GM21717 (cell line): ENCODE data around the gene USP28.
"Not testable (repeated sequence)": the region's sequence is repeated elsewhere in the genome, so short reads cannot be mapped to it uniquely, and the experiment has no call there.

Experiments
- ATAC-seq: cut with Tn5 transposase; IDR thresholded peaks from one replicate; pipeline ENCODE4 v1.9.1; 2021; ENCODE audit warnings: mild to moderate bottlenecking, moderate library complexity; ENCODE audit not compliant: unreplicated experiment

The USP28 gene

GRCh38 chr11:113838005-113838404 is 37.4 kb downstream of the USP28 start:
- ATAC-seq: no peak

GRCh38 chr11:113835306-113835705 is 40.1 kb downstream of the USP28 start:
- ATAC-seq: no peak

GRCh38 chr11:113833151-113833550 is 42.2 kb downstream of the USP28 start:
- ATAC-seq: no peak

- ATAC-seq: peak; percentile 96
Measured at GRCh38 chr11:113831314-113831713, 44.1 kb downstream of the USP28 start.

GRCh38 chr11:113829751-113830150 is 45.6 kb downstream of the USP28 start:
- no peak for ATAC-seq

GRCh38 chr11:113828191-113828590 is 47.2 kb downstream of the USP28 start:
- no peak for ATAC-seq

- no peak for ATAC-seq
Measured at GRCh38 chr11:113827477-113827876, 47.9 kb downstream of the USP28 start.

- no peak for ATAC-seq
Measured at GRCh38 chr11:113818426-113818825, 56.9 kb downstream of the USP28 start.

- ATAC-seq: no peak
Measured at GRCh38 chr11:113817626-113818025, 57.7 kb downstream of the USP28 start.

GRCh38 chr11:113817162-113817561 is 58.2 kb downstream of the USP28 start:
- no peak for ATAC-seq

- no peak for ATAC-seq
Measured at GRCh38 chr11:113814181-113814580, 61.2 kb downstream of the USP28 start.

GRCh38 chr11:113808931-113809330 is 66.4 kb downstream of the USP28 start:
- ATAC-seq: no peak

GRCh38 chr11:113806406-113806805 is 69.0 kb downstream of the USP28 start:
- ATAC-seq: no peak

GRCh38 chr11:113805640-113806039 is 69.7 kb downstream of the USP28 start:
- ATAC-seq: no peak

GRCh38 chr11:113802621-113803020 is 72.8 kb downstream of the USP28 start:
- no peak for ATAC-seq

GRCh38 chr11:113796663-113797259 is 78.6 kb downstream of the USP28 start:
- ATAC-seq: peak; percentile 72

GRCh38 chr11:113789675-113790320 is 85.6 kb downstream of the USP28 start:
- no peak for ATAC-seq

- ATAC-seq: not testable (repeated sequence)
Measured at GRCh38 chr11:113789016-113789415, 86.4 kb downstream of the USP28 start.

GRCh38 chr11:113782134-113782533 is 93.2 kb downstream of the USP28 start:
- no peak for ATAC-seq

- ATAC-seq: no peak
Measured at GRCh38 chr11:113781682-113782081, 93.7 kb downstream of the USP28 start.

GRCh38 chr11:113779496-113779895 is 95.9 kb downstream of the USP28 start, which contains the start of gene CLDN25:
Gene CLDN25 (plus strand): TSS chr11:113779796. CDS start chr11:113779796, 0 bp downstream.
- no peak for ATAC-seq

GRCh38 chr11:113778111-113778910 is 97.1 kb downstream of the USP28 start:
- no peak for ATAC-seq
